GM19238 (cell line): Measurements from ENCODE around the gene PRMT3.
"Not testable (repeated sequence)": the region's sequence is repeated elsewhere in the genome, so short reads cannot be mapped to it uniquely, and the experiment has no call there.

ENCODE experiments used
- DNase-seq: peaks from one replicate; pipeline ENCODE4 v3.0.0; 2011; ENCODE audit warnings: low spot score; ENCODE audit not compliant: insufficient read length

The PRMT3 gene

DNA sequence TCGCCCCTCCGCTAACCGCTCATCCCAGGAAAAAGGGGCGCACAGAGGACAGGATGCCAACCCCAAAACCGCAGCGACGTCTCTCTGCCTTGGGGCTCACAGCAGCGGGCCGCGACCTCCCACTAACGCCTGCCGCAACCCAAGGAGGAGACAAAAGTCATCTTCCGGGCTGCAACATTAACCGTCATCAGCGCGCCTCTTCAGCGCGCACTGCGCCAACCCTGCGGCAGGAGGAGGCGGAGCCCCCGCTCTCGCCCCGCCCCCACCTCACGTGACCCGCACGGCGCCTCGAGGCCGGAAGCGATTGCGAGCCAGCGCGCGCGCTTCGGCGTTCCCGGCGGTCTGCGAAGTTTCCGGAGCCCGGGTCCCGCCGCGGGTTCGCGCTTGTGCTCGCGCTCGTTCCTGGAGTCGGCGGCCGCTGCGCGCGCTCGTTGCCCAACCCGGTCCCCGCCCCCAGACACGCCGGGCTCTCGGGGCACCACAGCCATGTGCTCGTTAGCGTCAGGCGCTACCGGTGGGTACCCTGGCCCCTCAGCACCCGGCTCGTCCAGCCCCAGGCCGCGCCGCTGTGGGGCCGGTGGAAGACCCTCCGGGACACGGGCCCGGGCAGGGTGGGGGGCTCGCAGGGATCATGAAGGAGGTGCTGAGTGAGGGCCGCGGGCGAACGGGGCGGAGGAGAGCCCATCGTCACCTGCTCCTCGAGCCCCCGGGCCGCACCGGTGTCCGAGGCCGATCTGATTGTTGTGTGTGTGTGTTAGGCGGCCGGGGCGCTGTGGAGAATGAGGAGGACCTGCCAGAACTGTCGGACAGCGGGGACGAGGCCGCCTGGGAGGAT, at the start of gene PRMT3:
TSS of gene PRMT3 (plus strand) at position 456 of the 835 bp plus-strand sequence. CDS start at position 487, 31 bp downstream.
- DNase-seq: peak; percentile 81

GRCh38 chr11:20342347-20343141, 45.0 kb upstream of the PRMT3 start:
- no peak for DNase-seq

DNA sequence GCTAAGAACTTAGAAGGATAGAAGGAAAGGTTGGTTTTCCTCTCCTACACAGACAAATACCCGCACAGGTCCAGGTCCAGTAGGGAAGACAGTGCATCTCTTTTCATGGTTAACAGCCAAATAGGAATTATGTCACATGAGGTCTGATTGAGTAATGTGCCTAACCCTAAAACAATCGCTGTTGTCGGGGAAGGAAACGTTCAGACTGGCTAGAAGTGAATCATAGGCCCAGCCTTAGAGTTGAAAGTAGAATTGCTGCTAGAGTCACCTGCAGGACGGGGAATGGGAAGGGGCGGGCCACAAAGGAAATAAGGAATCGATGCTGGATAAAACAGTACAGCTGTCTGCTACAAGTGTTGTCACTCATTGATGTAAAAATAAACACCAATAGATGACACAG, 36.4 kb upstream of the PRMT3 start:
- DNase-seq: no peak

DNA sequence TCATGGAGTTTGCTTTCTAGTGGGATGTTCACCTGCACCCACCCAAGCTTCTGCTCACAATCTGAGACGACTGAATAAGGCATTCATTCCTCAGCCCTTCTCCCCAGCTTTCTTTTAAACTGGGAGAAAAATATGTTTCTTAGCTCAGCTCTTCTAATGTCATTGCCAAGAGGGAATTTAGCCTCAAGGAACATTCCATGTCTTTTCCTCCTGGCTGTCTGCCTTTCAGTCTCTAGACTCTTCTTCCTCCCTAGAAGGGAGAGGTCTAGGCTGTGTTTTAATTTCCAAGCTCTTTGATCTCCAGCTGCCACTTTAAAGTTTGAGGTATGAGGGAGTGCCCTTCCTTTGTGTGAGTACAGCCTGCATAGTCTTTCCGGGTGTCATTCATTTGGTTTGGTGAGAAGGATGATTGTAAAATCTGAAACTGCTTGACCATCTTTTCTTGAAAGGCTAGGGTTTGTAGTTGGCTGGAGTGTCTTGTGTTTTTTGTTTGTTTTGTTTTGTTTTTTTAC, 35.7 kb upstream of the PRMT3 start:
- no peak for DNase-seq

DNA sequence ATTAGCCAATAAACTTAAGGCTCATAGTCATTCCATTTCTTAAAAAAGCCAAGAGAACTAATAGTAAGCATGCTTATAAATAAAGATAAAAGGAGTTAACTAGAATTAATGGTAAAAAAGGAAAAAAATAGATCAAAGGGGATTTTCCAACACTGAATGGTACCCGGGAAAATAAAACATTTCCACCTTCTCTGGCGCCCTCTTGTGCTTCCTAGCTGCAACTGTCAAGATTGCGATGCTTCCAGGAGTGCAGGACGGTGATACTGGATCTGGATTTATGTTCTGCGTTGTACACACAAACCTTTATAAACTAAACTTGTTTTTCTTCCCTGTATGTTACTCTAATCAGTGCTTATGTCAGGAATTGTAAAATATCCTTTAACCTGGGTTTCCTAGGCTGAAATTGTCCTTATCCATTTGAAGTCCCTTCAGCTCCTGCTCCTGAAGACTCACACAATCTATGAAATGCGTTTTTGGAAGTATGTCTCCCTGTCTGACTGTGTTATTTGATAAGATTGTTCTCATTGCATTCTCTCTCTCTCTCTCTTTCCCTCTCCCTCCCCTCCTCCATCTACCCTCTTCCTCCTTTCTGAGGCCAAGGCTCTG, 33.6 kb upstream of the PRMT3 start:
- DNase-seq: no peak

GRCh38 chr11:20355221-20356219, 32.0 kb upstream of the PRMT3 start:
- DNase-seq: no peak

DNA sequence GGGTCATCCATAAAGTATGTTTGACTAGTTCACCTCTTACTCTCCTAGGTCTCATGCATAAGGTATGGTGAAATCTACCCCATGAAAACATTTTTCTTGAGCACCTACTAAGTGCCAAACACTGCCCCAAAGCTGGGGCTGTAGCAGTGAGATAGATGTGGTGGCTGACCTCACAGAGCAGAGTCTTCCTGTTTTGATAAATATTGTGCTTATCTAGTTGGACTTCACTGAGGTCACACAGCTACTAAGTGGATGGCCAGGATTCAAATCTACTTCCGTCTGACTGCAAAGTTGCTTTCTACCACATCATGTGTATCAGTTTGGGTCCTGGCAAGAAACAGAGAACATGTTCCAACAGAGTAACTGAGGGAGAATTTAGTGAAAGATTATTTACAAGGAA, 30.4 kb upstream of the PRMT3 start:
- no peak for DNase-seq

- no peak for DNase-seq
Observed at GRCh38 chr11:20360650-20361049, 26.9 kb upstream of the PRMT3 start.

DNA sequence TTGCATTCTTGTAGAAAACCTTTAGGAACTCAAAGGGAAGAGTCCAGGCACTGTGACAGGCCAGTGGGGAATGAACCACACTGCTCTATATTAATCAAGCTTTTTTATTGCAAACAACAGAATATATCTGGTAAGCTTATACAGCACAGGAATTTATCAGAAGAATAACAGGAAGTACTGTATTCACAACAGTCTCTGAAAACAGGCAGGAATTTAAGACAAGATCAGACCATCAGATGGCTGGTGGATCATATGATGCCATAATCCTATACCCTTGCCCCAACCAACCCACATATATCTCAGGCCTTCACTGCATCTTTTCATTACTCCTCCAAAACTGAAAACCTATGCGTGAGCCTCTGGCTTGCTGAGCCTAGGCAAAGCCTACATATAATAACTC, 25.0 kb upstream of the PRMT3 start:
- DNase-seq: no peak

GRCh38 chr11:20363149-20363499, 24.4 kb upstream of the PRMT3 start:
- no peak for DNase-seq

DNA sequence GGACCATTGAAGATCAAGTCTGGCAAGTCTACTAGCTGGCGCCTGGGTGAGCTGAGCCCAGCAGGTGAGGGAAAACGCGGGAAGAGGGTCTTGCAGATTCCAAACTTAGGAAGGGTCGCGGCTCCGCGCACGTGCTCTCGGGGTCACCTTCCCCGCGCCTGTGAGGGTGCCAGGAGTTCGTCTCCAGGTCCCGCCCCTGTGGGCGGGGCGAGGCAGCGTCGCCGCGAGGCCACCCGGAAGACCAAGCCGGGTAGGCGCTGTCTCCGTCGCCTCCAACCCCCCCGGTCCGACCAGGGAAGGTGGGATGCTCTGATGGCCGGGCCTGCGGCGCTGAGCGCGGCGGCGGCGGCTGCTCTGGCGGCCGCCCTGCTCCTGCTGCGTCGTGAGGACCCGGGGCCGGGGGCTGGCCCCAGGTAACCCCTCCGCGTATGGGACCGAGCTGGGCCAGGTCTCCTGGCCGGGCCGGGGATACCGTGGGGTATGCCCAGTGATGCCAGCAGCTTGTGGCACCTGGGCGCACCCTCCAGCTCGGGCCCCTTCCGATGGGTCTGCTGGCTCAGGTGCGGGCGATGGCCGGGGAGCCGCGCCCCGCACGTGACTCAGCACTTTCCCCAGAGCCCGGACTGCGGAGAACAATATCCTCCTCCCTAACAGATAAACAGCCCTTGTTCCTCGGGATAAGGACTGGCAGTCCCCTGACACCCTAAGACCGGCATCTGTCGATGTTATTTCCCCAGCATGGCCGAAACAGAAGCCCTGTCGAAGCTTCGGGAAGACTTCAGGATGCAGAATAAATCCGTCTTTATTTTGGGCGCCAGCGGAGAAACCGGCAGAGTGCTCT, 23.8 kb upstream of the PRMT3 start, which contains the start of gene HTATIP2:
TSS of gene HTATIP2 (plus strand) at position 215 of the 841 bp plus-strand sequence. CDS start at position 739, 524 bp downstream.
- DNase-seq: peak; percentile 72

- peak; percentile 7 for DNase-seq
Observed at GRCh38 chr11:20364341-20364792, 23.1 kb upstream of the PRMT3 start.

GRCh38 chr11:20365465-20365864, 22.1 kb upstream of the PRMT3 start:
- not testable (repeated sequence) for DNase-seq

GRCh38 chr11:20367313-20367948, 20.1 kb upstream of the PRMT3 start:
- DNase-seq: no peak

DNA sequence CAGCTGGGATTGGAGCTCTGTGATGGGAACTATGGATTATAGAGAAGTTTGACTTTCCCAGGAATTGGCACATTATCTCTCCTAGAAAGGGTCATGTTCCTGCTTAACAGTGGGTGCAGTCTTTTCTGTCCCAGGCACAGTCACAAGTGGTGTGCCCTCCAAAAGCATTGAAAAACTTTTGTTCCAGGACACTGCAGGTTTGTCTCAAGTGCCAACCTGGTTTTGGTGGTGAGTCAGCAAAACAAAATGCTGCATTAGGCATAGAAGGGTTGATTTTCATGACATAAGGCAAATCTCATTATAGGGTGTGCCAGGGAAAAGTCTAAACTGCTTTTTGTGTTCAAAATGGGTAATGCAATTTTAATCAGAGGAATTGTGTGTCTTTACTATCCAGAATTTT, 19.1 kb upstream of the PRMT3 start:
- no peak for DNase-seq

- no peak for DNase-seq
Observed at GRCh38 chr11:20369826-20370225, 17.7 kb upstream of the PRMT3 start.

DNA sequence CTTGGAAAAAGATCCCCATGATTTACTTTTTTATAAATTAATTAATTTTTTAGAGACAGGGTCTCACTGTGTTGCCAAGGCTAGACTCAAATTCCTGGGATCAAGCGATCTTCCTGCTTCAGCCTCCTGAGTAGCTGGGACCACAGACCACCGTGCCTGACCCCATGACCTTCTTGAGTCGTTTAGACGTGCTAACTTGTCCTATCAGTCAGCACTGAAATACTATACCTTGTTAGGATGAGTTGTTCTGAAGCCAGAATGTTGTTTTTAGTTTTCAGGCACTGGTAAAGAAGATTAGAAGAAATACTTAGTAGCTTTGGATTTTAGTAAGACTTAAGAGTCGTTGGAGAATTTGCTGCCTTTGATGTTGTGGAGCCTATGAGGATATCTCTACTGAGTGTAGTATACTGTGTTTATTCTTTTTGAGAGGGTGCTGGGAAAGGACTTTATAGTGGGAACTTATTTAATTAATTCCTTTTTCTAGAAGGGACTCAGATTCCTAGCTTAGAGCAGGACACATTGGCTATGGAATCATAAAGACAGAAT, 15.4 kb upstream of the PRMT3 start:
- no peak for DNase-seq

DNA sequence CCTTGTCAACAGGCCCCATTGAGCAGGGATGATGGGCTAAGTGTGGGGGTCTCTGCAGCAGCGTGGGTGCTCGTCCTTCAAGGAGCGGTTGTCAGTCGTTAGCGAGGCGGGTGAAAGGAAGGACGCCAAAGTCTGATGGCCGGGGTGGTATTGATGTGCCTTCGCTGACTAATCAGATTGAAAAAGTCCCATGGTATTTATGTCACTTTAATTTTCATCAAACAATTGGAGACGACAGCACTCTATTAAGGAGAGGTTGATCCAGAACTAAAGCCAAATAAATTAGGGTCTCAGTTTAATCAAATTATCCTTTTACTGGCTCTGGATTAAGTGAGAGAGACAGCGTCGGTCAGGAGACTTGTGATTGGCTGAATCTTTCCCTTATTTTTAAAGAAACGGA, 14.4 kb upstream of the PRMT3 start:
- DNase-seq: no peak
